ENCODE measurements around the gene GNA15. TPM values are rescaled to one million over a fixed set of nuclear protein-coding genes. Genes with fewer than 3 reads are reported as not detected.

Gene GNA15
- total RNA-seq, 1 donor from 2014 or later: 85.0 TPM

GRCh38 chr19:3121821-3122511 lies 13.9 kb upstream of the GNA15 start:
- FAIRE-seq: no peak
- Histone ChIP-seq H3K4me3 (ENCODE audit: low read depth, low read length) (no peak overlapping the region), H3K27me3 (ENCODE audit: control insufficient read depth, insufficient read depth, low read length) (no peaks in the 10 kb centered on the region), H3K36me3 (ENCODE audit: control insufficient read depth, insufficient read depth, low read length) (peaks cover 21% of the 10 kb centered on the region)
- no peak for DNase-seq (ENCODE audit: low read depth)
- no peak for TF ChIP-seq CTCF (IDR thresholded peaks at IDR 0.05; ENCODE audit: insufficient read depth, low read length, severe bottlenecking)

- DNase-seq (ENCODE audit: low read depth) (no peak), FAIRE-seq (no peak)
- Histone ChIP-seq H3K36me3 (ENCODE audit: control insufficient read depth, insufficient read depth, low read length) (peaks cover 21% of the 10 kb centered on the region), H3K4me3 (ENCODE audit: low read depth, low read length) (no peak overlapping the region), H3K27me3 (ENCODE audit: control insufficient read depth, insufficient read depth, low read length) (no peaks in the 10 kb centered on the region)
- TF ChIP-seq CTCF (IDR thresholded peaks at IDR 0.05; ENCODE audit: insufficient read depth, low read length, severe bottlenecking): no peak
These were observed 13.3 kb upstream of the GNA15 start for GRCh38 chr19:3122512-3122870.

- TF ChIP-seq CTCF (IDR thresholded peaks at IDR 0.05; ENCODE audit: insufficient read depth, low read length, severe bottlenecking): no peak
- Histone ChIP-seq H3K4me3 (ENCODE audit: low read depth, low read length) (no peak overlapping the region), H3K27me3 (ENCODE audit: control insufficient read depth, insufficient read depth, low read length) (no peaks in the 10 kb centered on the region), H3K36me3 (ENCODE audit: control insufficient read depth, insufficient read depth, low read length) (peaks cover 21% of the 10 kb centered on the region)
- DNase-seq (ENCODE audit: low read depth) (no peak), FAIRE-seq (no peak)
These were observed 12.6 kb upstream of the GNA15 start for GRCh38 chr19:3123088-3123721.

- Histone ChIP-seq H3K4me3 (ENCODE audit: low read depth, low read length) (no peak overlapping the region), H3K27me3 (ENCODE audit: control insufficient read depth, insufficient read depth, low read length) (no peaks in the 10 kb centered on the region), H3K36me3 (ENCODE audit: control insufficient read depth, insufficient read depth, low read length) (peaks cover 19% of the 10 kb centered on the region)
- FAIRE-seq (no peak), DNase-seq (ENCODE audit: low read depth) (no peak)
- TF ChIP-seq CTCF (IDR thresholded peaks at IDR 0.05; ENCODE audit: insufficient read depth, low read length, severe bottlenecking): no peak
These were observed 11.9 kb upstream of the GNA15 start for GRCh38 chr19:3123956-3124355.

GRCh38 chr19:3124630-3125029 lies 11.2 kb upstream of the GNA15 start:
- TF ChIP-seq CTCF (IDR thresholded peaks at IDR 0.05; ENCODE audit: insufficient read depth, low read length, severe bottlenecking): no peak
- peaks cover 18% of the 10 kb centered on the region for H3K36me3 ChIP-seq (ENCODE audit: control insufficient read depth, insufficient read depth, low read length)
- no peak for FAIRE-seq

More at GRCh38 chr19:3124630-3125029, 11.2 kb upstream of the GNA15 start:
- Histone ChIP-seq H3K27me3 (ENCODE audit: control insufficient read depth, insufficient read depth, low read length) (no peaks in the 10 kb centered on the region), H3K4me3 (ENCODE audit: low read depth, low read length) (no peak overlapping the region)
- DNase-seq (ENCODE audit: low read depth): no peak
